Panc1 (cell line): Measurements from ENCODE around the gene FBN1.

ENCODE experiments used
- CTCF ChIP-seq: fragments of 450-650 bp; IDR thresholded peaks from 2 replicates; pipeline ENCODE4 v1.5.1; 2017; ENCODE audit warnings: mild to moderate bottlenecking
- POLR2AphosphoS5 ChIP-seq: IDR thresholded peaks from 2 replicates; pipeline ENCODE4 v1.6.1; 2012; ENCODE audit warnings: mild to moderate bottlenecking, low read depth, low read length, moderate library complexity
- TCF7L2 ChIP-seq: IDR thresholded peaks from 2 replicates; pipeline ENCODE4 v1.6.1; 2011; ENCODE audit warnings: mild to moderate bottlenecking, low read depth, low read length, inconsistent platforms

DNA sequence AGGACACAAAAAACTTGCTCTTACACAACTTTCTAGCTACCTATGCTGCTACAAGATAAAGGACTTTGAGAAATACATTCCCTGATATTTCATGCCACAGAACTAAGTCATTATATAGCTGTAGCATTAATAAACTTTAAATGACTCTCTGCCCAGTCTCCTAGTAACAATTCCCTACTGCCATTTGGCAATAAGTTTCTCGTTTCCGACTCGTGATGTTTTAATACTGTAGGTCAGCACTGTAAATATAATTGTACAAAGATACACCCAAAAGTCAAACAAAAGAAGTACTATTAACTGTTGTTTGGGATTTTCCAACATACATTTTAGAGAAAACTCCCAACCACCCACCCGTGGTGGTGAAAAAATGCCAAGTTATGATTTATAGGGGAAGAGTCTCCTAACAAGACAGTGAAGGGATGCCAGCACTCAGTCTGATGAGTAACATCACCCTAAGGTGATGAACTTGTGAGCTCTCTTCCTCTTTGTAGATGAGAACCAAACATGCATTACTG, 182.1 kb downstream of the FBN1 start:
- TF ChIP-seq CTCF = no peak
- TF ChIP-seq TCF7L2 = no peak
- TF ChIP-seq POLR2AphosphoS5 = no peak
